ENCODE data around the gene SLC2A13. TPM values are rescaled to one million over a fixed set of nuclear protein-coding genes. Genes with fewer than 3 reads are reported as not detected.

The SLC2A13 gene
- total RNA-seq, 2 donors from 2014 or later: 21.0 to 41.9 TPM

GRCh38 chr12:40104461-40105264 lies 1.2 kb downstream of the SLC2A13 start:
- 8 to 10% methylated on average over 17 to 20 of the region's 20 CpGs for WGBS, 2 donors

GRCh38 chr12:40103043-40103442 lies 2.8 kb downstream of the SLC2A13 start:
- Histone ChIP-seq H3K27me3 (no peaks in the 10 kb centered on the region), H3K27ac (peak overlapping the region in 2 of 4 donors; percentile 11 to 19), H3K36me3 (replicated peaks in 1 of 2; ENCODE audit: insufficient read depth in 1 of 2, low read depth in 2 of 2) (no peaks in the 10 kb centered on the region), H3K9me3 (no peaks in the 10 kb centered on the region), H3K4me3 (no peak overlapping the region), H3K4me1 (peaks cover 66% of the 10 kb centered on the region)
- intact Hi-C loops (cut with DNase I): no loop called here
- WGBS, 2 donors: 20 to 22% methylated on average over 3 of the region's 3 CpGs
- no peak for TF ChIP-seq POLR2A (IDR thresholded peaks at IDR 0.05)
- no peak for ATAC-seq
- no peak for DNase-seq

More at GRCh38 chr12:40104461-40105264, 1.2 kb downstream of the SLC2A13 start:
- H3K36me3 ChIP-seq (replicated peaks in 1 of 2; ENCODE audit: insufficient read depth in 1 of 2, low read depth in 2 of 2): no peaks in the 10 kb centered on the region
- ATAC-seq (peak; percentile 0), DNase-seq (peak in 3 of 4 donors; percentile 15 to 45 (median 27))
- intact Hi-C loops (cut with DNase I): no loop called here
- H3K27ac ChIP-seq: peak overlapping the region in 3 of 4 donors; percentile 75 to 89 (median 87)
- no peaks in the 10 kb centered on the region for H3K27me3 ChIP-seq
- peak overlapping the region; percentile 67 to 86 for H3K4me3 ChIP-seq
- peaks cover 60% of the 10 kb centered on the region for H3K4me1 ChIP-seq
- H3K9me3 ChIP-seq: no peaks in the 10 kb centered on the region
- TF ChIP-seq CTCF (IDR thresholded peaks at IDR 0.05): no peak
- TF ChIP-seq POLR2A (IDR thresholded peaks at IDR 0.05): no peak

GRCh38 chr12:40101747-40102146 lies 4.1 kb downstream of the SLC2A13 start:
- Histone ChIP-seq H3K27me3 (no peaks in the 10 kb centered on the region), H3K36me3 (replicated peaks in 1 of 2; ENCODE audit: insufficient read depth in 1 of 2, low read depth in 2 of 2) (no peaks in the 10 kb centered on the region), H3K4me3 (no peak overlapping the region), H3K9me3 (no peaks in the 10 kb centered on the region), H3K4me1 (peaks cover 62% of the 10 kb centered on the region), H3K27ac (no peak overlapping the region)
- WGBS, 2 donors: 87 to 100% methylated on average over 1 of the region's 1 CpG
- DNase-seq (no peak), ATAC-seq (no peak)
- intact Hi-C loops (cut with DNase I): no loop called here
- TF ChIP-seq CTCF (IDR thresholded peaks at IDR 0.05): no peak

- H3K4me1 ChIP-seq: peaks cover 52% of the 10 kb centered on the region
- WGBS, 2 donors: 11 to 13% methylated on average over 3 of the region's 3 CpGs
- H3K9me3 ChIP-seq: no peaks in the 10 kb centered on the region
- no peak for TF ChIP-seq CTCF (IDR thresholded peaks at IDR 0.05)
- TF ChIP-seq POLR2A (IDR thresholded peaks at IDR 0.05): peak in 1 of 3 donors; percentile 29
- DNase-seq (peak in 3 of 4 donors; percentile 30 to 63 (median 48)), ATAC-seq (peak; percentile 88)
- no peak overlapping the region for H3K4me3 ChIP-seq
- no peaks in the 10 kb centered on the region for H3K36me3 ChIP-seq (replicated peaks in 1 of 2; ENCODE audit: insufficient read depth in 1 of 2, low read depth in 2 of 2)
- intact Hi-C loops (cut with DNase I): loop anchor here (10.0 kb wide), 1 partner anchor 75 kb away; no protein-coding TSS in a partner anchor
- peak overlapping the region in 3 of 4 donors; percentile 36 to 65 (median 40) for H3K27ac ChIP-seq
- H3K27me3 ChIP-seq: no peaks in the 10 kb centered on the region
Measured at GRCh38 chr12:40099423-40099853, 6.4 kb downstream of the SLC2A13 start.

- Histone ChIP-seq H3K27ac (peak overlapping the region in 2 of 4 donors; percentile 36 to 65), H3K27me3 (no peaks in the 10 kb centered on the region), H3K9me3 (no peaks in the 10 kb centered on the region), H3K4me1 (peaks cover 44% of the 10 kb centered on the region), H3K4me3 (no peak overlapping the region), H3K36me3 (replicated peaks in 1 of 2; ENCODE audit: insufficient read depth in 1 of 2, low read depth in 2 of 2) (no peaks in the 10 kb centered on the region)
- DNase-seq (no peak), ATAC-seq (no peak)
- intact Hi-C loops (cut with DNase I): loop anchor here (10.0 kb wide), 1 partner anchor 74 kb away; no protein-coding TSS in a partner anchor
- WGBS, 2 donors: 93 to 97% methylated on average over 10 to 11 of the region's 11 CpGs
- TF ChIP-seq CTCF (IDR thresholded peaks at IDR 0.05) (no peak), POLR2A (IDR thresholded peaks at IDR 0.05) (no peak)
Measured at GRCh38 chr12:40098406-40099145, 7.3 kb downstream of the SLC2A13 start.

Data from body of pancreas (tissue), 4 donors.